H1 (cell line): ENCODE data around the gene RNF175.
"Not testable (repeated sequence)": the region's sequence is repeated elsewhere in the genome, so short reads cannot be mapped to it uniquely, and the experiment has no call there.

ENCODE experiments used
- ATF3 ChIP-seq: IDR thresholded peaks from 2 replicates; pipeline ENCODE4 v1.6.1; 2011; ENCODE audit warnings: low read depth, mild to moderate bottlenecking, low read length; ENCODE audit not compliant: insufficient read depth
- CBX5 ChIP-seq: fragments of 300-800, 300-1000 bp; sonication (generic); IDR thresholded peaks from 2 replicates; pipeline ENCODE4 v1.7.1; 2016; ENCODE audit warnings: antibody characterized with exemption, low read length, low read depth
- CREB1 ChIP-seq: IDR thresholded peaks from 2 replicates; pipeline ENCODE4 v1.6.1; 2012; ENCODE audit warnings: inconsistent platforms
- CTCF ChIP-seq, 3 experiments: IDR thresholded peaks; 1 replicate in 2 of 3; 2 replicates in 1 of 3; pipeline versions ENCODE4 v1.5.1 to v1.6.1; 2011; ENCODE audit warnings: low read length in 3 of 3, mild to moderate bottlenecking in 3 of 3, inconsistent platforms in 2 of 3, low read depth in 1 of 3, moderate library complexity in 1 of 3; ENCODE audit not compliant: insufficient read depth in 1 of 3; ENCODE audit errors: control extremely low read depth in 1 of 3
- EGR1 ChIP-seq: IDR thresholded peaks from 2 replicates; pipeline ENCODE4 v1.6.1; 2011; ENCODE audit warnings: low read depth, low read length, borderline replicate concordance
- EP300 ChIP-seq, 2 experiments: IDR thresholded peaks; 1 replicate in 1 of 2; 2 replicates in 1 of 2; pipeline ENCODE4 v1.6.1; 2011 to 2012; ENCODE audit warnings: low read depth in 2 of 2, low read length in 2 of 2, mild to moderate bottlenecking in 2 of 2, borderline replicate concordance in 1 of 2, inconsistent platforms in 1 of 2, moderate library complexity in 1 of 2
- EZH2 ChIP-seq: fragments of 200-600 bp; sonication (generic); IDR thresholded peaks from 2 replicates; pipeline ENCODE4 v1.7.1; 2012; ENCODE audit warnings: low read depth, mild to moderate bottlenecking, moderate library complexity, low read length, inconsistent platforms; ENCODE audit not compliant: severe bottlenecking
- GTF2F1 ChIP-seq: IDR thresholded peaks from 2 replicates; pipeline ENCODE4 v1.6.1; 2012; ENCODE audit warnings: low read depth, low read length, improper control_type of control experiment, borderline replicate concordance
- KDM1A ChIP-seq: fragments of 200-600, 300-600 bp; sonication (generic); IDR thresholded peaks from 2 replicates; pipeline ENCODE4 v1.7.1; 2016; ENCODE audit warnings: mild to moderate bottlenecking, low read length, borderline replicate concordance
- POLR2A ChIP-seq, 2 experiments: IDR thresholded peaks; 1 replicate in 1 of 2; 2 replicates in 1 of 2; pipeline ENCODE4 v1.6.1; 2011; ENCODE audit warnings: low read depth in 2 of 2, low read length in 2 of 2, mild to moderate bottlenecking in 2 of 2; ENCODE audit errors: control extremely low read depth in 1 of 2
- POLR2AphosphoS5 ChIP-seq: IDR thresholded peaks from 2 replicates; pipeline ENCODE4 v1.6.1; 2011; ENCODE audit warnings: low read depth, low read length
- SUZ12 ChIP-seq: fragments of 200-600 bp; sonication (generic); IDR thresholded peaks from 2 replicates; pipeline ENCODE4 v1.6.1; 2012; ENCODE audit warnings: mild to moderate bottlenecking, inconsistent platforms, low read length, moderate library complexity, mixed read lengths
- TAF1 ChIP-seq: IDR thresholded peaks from 2 replicates; pipeline ENCODE4 v1.6.1; 2011; ENCODE audit warnings: mild to moderate bottlenecking, low read depth, low read length
- YY1 ChIP-seq: IDR thresholded peaks from 2 replicates; pipeline ENCODE4 v1.6.1; 2011; ENCODE audit warnings: low read depth, mild to moderate bottlenecking, low read length

- TF ChIP-seq POLR2AphosphoS5; GTF2F1; CBX5; POLR2A (IDR thresholded peaks at IDR 0.05; ENCODE audit: control extremely low read depth in 1 of 2, low read depth in 2 of 2, low read length in 2 of 2); CTCF (IDR thresholded peaks at IDR 0.05; ENCODE audit: control extremely low read depth in 1 of 3, insufficient read depth in 1 of 3, low read depth in 1 of 3, low read length in 3 of 3); EP300 (IDR thresholded peaks at IDR 0.05; ENCODE audit: borderline replicate concordance in 1 of 2, low read depth in 2 of 2, low read length in 2 of 2); TAF1; CREB1; EGR1; SUZ12; ATF3; EZH2; KDM1A; YY1: not testable (repeated sequence)
These were observed 93.3 kb downstream of the RNF175 start for GRCh38 chr4:153666505-153666904.
